Measurements from ENCODE around the gene METRNL. TPM values are rescaled to one million over a fixed set of nuclear protein-coding genes. Genes with fewer than 3 reads are reported as not detected.

Gene METRNL
- polyA plus RNA-seq, 3 donors, result 13.1 to 133 (median 29.8) TPM

DNA sequence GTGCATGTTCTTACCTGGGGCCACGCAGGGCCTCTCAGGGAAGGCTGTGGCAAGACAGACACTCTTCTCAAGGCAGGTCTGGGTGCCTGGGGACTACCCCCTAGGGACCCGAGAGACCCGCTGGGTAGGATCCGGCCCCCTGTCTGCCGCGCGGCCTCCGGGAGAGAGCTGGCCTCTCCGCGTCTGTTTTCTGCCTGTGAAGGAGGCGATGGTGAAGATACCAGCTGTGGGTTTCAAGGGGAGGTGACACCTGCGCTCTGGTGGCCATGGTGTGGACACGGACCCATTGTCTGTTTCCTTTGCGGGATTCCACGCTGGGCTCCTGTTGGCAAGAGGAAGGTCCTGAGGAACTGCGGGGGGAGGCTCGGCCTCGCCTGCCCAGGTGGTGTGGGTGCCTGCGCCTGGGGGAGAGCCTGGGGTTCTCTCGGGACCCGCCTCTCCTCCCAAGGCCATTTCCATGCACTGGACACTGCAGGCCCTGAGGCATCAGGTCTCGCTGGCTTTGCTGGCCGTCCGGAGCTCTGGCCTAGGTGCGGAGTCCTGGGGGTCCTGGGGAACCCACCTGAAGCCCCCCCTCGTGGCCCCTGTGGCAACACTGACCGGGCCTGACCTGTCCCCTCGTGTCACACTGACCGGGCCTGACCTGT is 12.2 kb upstream of the METRNL start:
- H3K27ac ChIP-seq (ENCODE audit: low read depth in 1 of 2, low read length in 2 of 2), result no peak overlapping the region
- H3K9ac ChIP-seq (ENCODE audit: insufficient read depth, low read length, poor library complexity, severe bottlenecking), result no peak overlapping the region
- H3K9me3 Mint-ChIP-seq, result peaks cover 0 to 3% (median 0%) of the 10 kb centered on the region in 7 donors
- H4K20me1 ChIP-seq (ENCODE audit: insufficient read depth, low read length), result no peaks in the 10 kb centered on the region
- no peak overlapping the region for H2AFZ ChIP-seq (ENCODE audit: insufficient read depth, low read depth, low read length, poor library complexity, severe bottlenecking)
- TF ChIP-seq, protein P1, sequence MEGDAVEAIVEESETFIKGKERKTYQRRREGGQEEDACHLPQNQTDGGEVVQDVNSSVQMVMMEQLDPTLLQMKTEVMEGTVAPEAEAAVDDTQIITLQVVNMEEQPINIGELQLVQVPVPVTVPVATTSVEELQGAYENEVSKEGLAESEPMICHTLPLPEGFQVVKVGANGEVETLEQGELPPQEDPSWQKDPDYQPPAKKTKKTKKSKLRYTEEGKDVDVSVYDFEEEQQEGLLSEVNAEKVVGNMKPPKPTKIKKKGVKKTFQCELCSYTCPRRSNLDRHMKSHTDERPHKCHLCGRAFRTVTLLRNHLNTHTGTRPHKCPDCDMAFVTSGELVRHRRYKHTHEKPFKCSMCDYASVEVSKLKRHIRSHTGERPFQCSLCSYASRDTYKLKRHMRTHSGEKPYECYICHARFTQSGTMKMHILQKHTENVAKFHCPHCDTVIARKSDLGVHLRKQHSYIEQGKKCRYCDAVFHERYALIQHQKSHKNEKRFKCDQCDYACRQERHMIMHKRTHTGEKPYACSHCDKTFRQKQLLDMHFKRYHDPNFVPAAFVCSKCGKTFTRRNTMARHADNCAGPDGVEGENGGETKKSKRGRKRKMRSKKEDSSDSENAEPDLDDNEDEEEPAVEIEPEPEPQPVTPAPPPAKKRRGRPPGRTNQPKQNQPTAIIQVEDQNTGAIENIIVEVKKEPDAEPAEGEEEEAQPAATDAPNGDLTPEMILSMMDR (IDR thresholded peaks at IDR 0.05), result no peak
- WGBS (ENCODE audit: insufficient coverage), result 92% methylated on average over 28 of the region's 29 CpGs
- no peak for DNase-seq
- intact Hi-C loops (cut with micrococcal nuclease), result no loop called here
- peaks cover 0 to 3% of the 10 kb centered on the region in 2 donors for H3K27me3 ChIP-seq (ENCODE audit: control insufficient read depth in 2 of 2, insufficient read depth in 2 of 2, low read length in 2 of 2)
- no peaks in the 10 kb centered on the region for H3K79me2 ChIP-seq (ENCODE audit: insufficient read depth, low read length)
- H3K36me3 ChIP-seq (replicated peaks in 1 of 2; ENCODE audit: control insufficient read depth in 1 of 2, insufficient read depth in 2 of 2, low read length in 2 of 2), result no peaks in the 10 kb centered on the region
- no peaks in the 10 kb centered on the region for H3K36me3 Mint-ChIP-seq
- no peak overlapping the region for H3K4me2 ChIP-seq (replicated peaks; ENCODE audit: extremely low read depth, low read length, poor library complexity, severe bottlenecking)
- no peak overlapping the region for H3K27ac Mint-ChIP-seq
- H3K4me3 Mint-ChIP-seq, result no peak overlapping the region
- H3K4me1 Mint-ChIP-seq, result peaks cover 25% of the 10 kb centered on the region
- peaks cover 15 to 16% of the 10 kb centered on the region in 2 donors for H3K4me1 ChIP-seq (ENCODE audit: control insufficient read depth in 1 of 2, insufficient read depth in 2 of 2, low read length in 2 of 2)
- no peaks in the 10 kb centered on the region for H3K9me3 ChIP-seq (replicated peaks in 1 of 2; ENCODE audit: control insufficient read depth in 1 of 2, insufficient read depth in 1 of 2, low read length in 2 of 2)
- H3K27me3 Mint-ChIP-seq (ENCODE audit: low read depth in 3 of 3), result peaks cover 6 to 26% (median 10%) of the 10 kb centered on the region in 3 donors
- H3K4me3 ChIP-seq (replicated peaks in 1 of 3; ENCODE audit: low read depth in 2 of 3, low read length in 3 of 3), result no peak overlapping the region

DNA sequence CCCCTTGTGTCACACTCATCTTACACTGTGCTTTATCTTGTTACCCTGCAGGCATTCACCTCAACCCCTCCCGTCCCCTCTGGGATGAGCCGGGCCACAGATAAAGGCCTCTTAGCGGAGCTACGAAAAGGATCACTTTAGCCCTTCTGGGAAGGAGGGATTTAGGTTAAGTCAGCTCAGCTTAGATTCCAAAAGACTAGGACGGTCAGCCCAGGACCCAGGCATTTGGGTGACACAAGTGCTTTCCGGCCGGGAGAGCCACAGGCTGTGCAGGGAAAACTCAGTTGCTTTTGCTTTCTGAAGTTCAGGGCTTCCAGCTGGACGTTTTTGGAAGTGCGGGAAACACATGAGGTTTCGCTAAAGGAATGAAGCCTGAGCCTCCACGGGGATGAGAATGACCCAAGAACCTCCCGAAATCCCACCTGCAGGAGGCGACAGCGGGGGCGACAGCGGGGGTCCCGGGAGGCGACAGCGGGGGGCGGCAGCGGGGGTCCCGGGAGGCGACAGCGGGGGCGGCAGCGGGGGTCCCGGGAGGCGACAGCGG is 11.6 kb upstream of the METRNL start:
- H3K27ac Mint-ChIP-seq, result peak overlapping the region in 2 of 7 donors; percentile 66 to 80
- Histone ChIP-seq H3K4me3 (replicated peaks in 1 of 3; ENCODE audit: low read depth in 2 of 3, low read length in 3 of 3) (no peak overlapping the region), H3K27me3 (ENCODE audit: control insufficient read depth in 2 of 2, insufficient read depth in 2 of 2, low read length in 2 of 2) (no peaks in the 10 kb centered on the region), H4K20me1 (ENCODE audit: insufficient read depth, low read length) (no peaks in the 10 kb centered on the region), H3K9ac (ENCODE audit: insufficient read depth, low read length, poor library complexity, severe bottlenecking) (no peak overlapping the region), H3K27ac (ENCODE audit: low read depth in 1 of 2, low read length in 2 of 2) (no peak overlapping the region), H3K4me2 (replicated peaks; ENCODE audit: extremely low read depth, low read length, poor library complexity, severe bottlenecking) (no peak overlapping the region), H2AFZ (ENCODE audit: insufficient read depth, low read depth, low read length, poor library complexity, severe bottlenecking) (no peak overlapping the region), H3K9me3 (replicated peaks in 1 of 2; ENCODE audit: control insufficient read depth in 1 of 2, insufficient read depth in 1 of 2, low read length in 2 of 2) (no peaks in the 10 kb centered on the region), H3K4me1 (ENCODE audit: control insufficient read depth in 1 of 2, insufficient read depth in 2 of 2, low read length in 2 of 2) (peaks cover 21% of the 10 kb centered on the region in 2 donors), H3K79me2 (ENCODE audit: insufficient read depth, low read length) (no peaks in the 10 kb centered on the region), H3K36me3 (replicated peaks in 1 of 2; ENCODE audit: control insufficient read depth in 1 of 2, insufficient read depth in 2 of 2, low read length in 2 of 2) (no peaks in the 10 kb centered on the region)
- no peaks in the 10 kb centered on the region for H3K36me3 Mint-ChIP-seq
- TF ChIP-seq, protein P1 (IDR thresholded peaks at IDR 0.05), result no peak
- peaks cover 20% of the 10 kb centered on the region for H3K4me1 Mint-ChIP-seq
- intact Hi-C loops (cut with micrococcal nuclease), result no loop called here
- peaks cover 5 to 21% (median 6%) of the 10 kb centered on the region in 3 donors for H3K27me3 Mint-ChIP-seq (ENCODE audit: low read depth in 3 of 3)
- no peak for DNase-seq
- H3K4me3 Mint-ChIP-seq, result no peak overlapping the region
- peaks cover 0 to 3% (median 0%) of the 10 kb centered on the region in 7 donors for H3K9me3 Mint-ChIP-seq
- 90% methylated on average over 9 of the region's 29 CpGs for WGBS (ENCODE audit: insufficient coverage)

Measured in CD14-positive monocyte (primary cell).